Aorta (tissue), 5 donors: ENCODE measurements around the gene ARSK. TPM values are rescaled to one million over a fixed set of nuclear protein-coding genes. Genes with fewer than 3 reads are reported as not detected.

Experiments used
- ATAC-seq: fragments of 200-7000 bp; cut with Tn5 transposase; one replicate; pipeline ENCODE4 v1.9.1; 2022; ENCODE audit warnings: moderate library complexity; ENCODE audit not compliant: low FRiP score
- DNase-seq, 2 donors: peaks; one replicate each; pipeline ENCODE4 v3.0.0-alpha.2; 2020
- H3K27ac ChIP-seq, 2 donors: one replicate each; pipeline ENCODE4 v1.5.1; 2013; ENCODE audit warnings: low read length in 2 of 2, mild to moderate bottlenecking in 2 of 2, moderate library complexity in 2 of 2, control low read depth in 1 of 2, inconsistent platforms in 1 of 2, low read depth in 1 of 2
- H3K27me3 ChIP-seq, 2 donors: one replicate each; pipeline ENCODE4 v1.6.1; 2013; ENCODE audit warnings: control low read depth in 1 of 2, low read length in 1 of 2, mild to moderate bottlenecking in 1 of 2, moderate library complexity in 1 of 2; ENCODE audit not compliant: insufficient read depth in 2 of 2, control insufficient read depth in 1 of 2
- H3K36me3 ChIP-seq, 2 donors: one replicate each; pipeline ENCODE4 v1.6.1; 2013; ENCODE audit warnings: control low read depth in 1 of 2, low read length in 1 of 2, mild to moderate bottlenecking in 1 of 2; ENCODE audit not compliant: insufficient read depth in 2 of 2, control insufficient read depth in 1 of 2
- H3K4me1 ChIP-seq, 2 donors: one replicate each; pipeline ENCODE4 v1.6.1; 2013; ENCODE audit warnings: low read length in 2 of 2, control low read depth in 1 of 2, mild to moderate bottlenecking in 1 of 2, moderate library complexity in 1 of 2; ENCODE audit not compliant: insufficient read depth in 2 of 2, control insufficient read depth in 1 of 2
- H3K4me3 ChIP-seq, 2 donors: one replicate each; pipeline ENCODE4 v1.5.1; 2013; ENCODE audit warnings: low read length in 2 of 2, control low read depth in 1 of 2, mild to moderate bottlenecking in 1 of 2
- H3K9me3 ChIP-seq: one replicate; pipeline ENCODE4 v1.6.1; 2013; ENCODE audit warnings: mild to moderate bottlenecking, low read length; ENCODE audit not compliant: control insufficient read depth
- WGBS, 2 donors: extraction: QIAGEN DNeasy Blood & Tissue Kit; methylation state at CpG; one replicate each; pipeline ENCODE4 v1.1.7; 2013; 5-methylcytosine and 5-hydroxymethylcytosine counted together
- intact Hi-C, 2 donors: fragments of 100-400 bp; cut with DNase I; formaldehyde crosslinking; loops; one replicate each; pipeline versions ENCODE4 v1.14.2 to v1.15.0; 2022
- polyA plus RNA-seq, 2 donors: library from polyadenylated mRNA; stranded (reverse); fragments of 200-250 nt; gene quantifications; one replicate each; pipeline ENCODE4 v1.2.3, GENCODE V29; 2013
- total RNA-seq, 2 donors: library from RNA; stranded (reverse); fragmentation: NEBNext Ultra II Directional; extraction: Animal tissue kit (Norgen Biotek cat#: 25700); gene quantifications; one replicate each; pipeline ENCODE4 v1.2.1, GENCODE V29; 2021
- donor health status: healthy with polysubstance abuse.
- donor health status: Bipolar disorder and iron deficiency.
- donor health status: DM: no; HTN: no; CAD: no.
- donor health status: DM: no; HTN: no; CAD: no.
- donor health status: DM: yes; HTN: yes; CAD: no.

Gene ARSK
- total and polyA plus RNA-seq, 4 donors: 2.5 to 5.6 (median 4.1) TPM

- Histone ChIP-seq H3K9me3 (no peaks in the 10 kb centered on the region), H3K4me3 (no peak overlapping the region), H3K36me3 (no peaks in the 10 kb centered on the region), H3K4me1 (no peaks in the 10 kb centered on the region), H3K27ac (no peak overlapping the region), H3K27me3 (no peaks in the 10 kb centered on the region)
- ATAC-seq: no peak
- intact Hi-C loops: no loop called here
- DNase-seq: no peak
- 93 to 96% methylated on average over 3 of the region's 3 CpGs for WGBS, 2 donors
These were observed 99.3 kb downstream of the ARSK start for GRCh38 chr5:95654196-95654595.

Other genes starting within 250 kb of the ARSK start
- gene FAM81B, start 163.7 kb upstream of the ARSK start, total RNA-seq: not detected
- gene FAM81B, start 163.7 kb upstream of the ARSK start, polyA plus RNA-seq: not detected
- gene SKIC3, start 124 bp upstream of the ARSK start, total RNA-seq: 10 to 100 TPM; 80.6 to 98.4 TPM
- gene SKIC3, start 124 bp upstream of the ARSK start, polyA plus RNA-seq: 10 to 100 TPM; 14.8 to 28.1 TPM
- gene GPR150, start 65.0 kb downstream of the ARSK start, total RNA-seq: under 1 TPM in 1 of 2 donors, not detected in 1; 0.23 TPM
- gene GPR150, start 65.0 kb downstream of the ARSK start, polyA plus RNA-seq: not detected
- gene RFESD, start 91.7 kb downstream of the ARSK start, total RNA-seq: 1 to 10 TPM in 1 of 2 donors, under 1 TPM in 1; 0.75 to 3.4 TPM
- gene RFESD, start 91.7 kb downstream of the ARSK start, polyA plus RNA-seq: 1 to 10 TPM in 1 of 2 donors, under 1 TPM in 1; 0.50 to 1.3 TPM
- gene SPATA9, start 127.9 kb downstream of the ARSK start, total RNA-seq: under 1 TPM; 0.45 to 0.60 TPM
- gene SPATA9, start 127.9 kb downstream of the ARSK start, polyA plus RNA-seq: under 1 TPM in 1 of 2 donors, not detected in 1; 0.38 TPM
- gene RHOBTB3, start 176.2 kb downstream of the ARSK start, total RNA-seq: 10 to 100 TPM; 36.8 to 53.2 TPM
- gene RHOBTB3, start 176.2 kb downstream of the ARSK start, polyA plus RNA-seq: 10 to 100 TPM; 11.8 to 13.4 TPM